IMR-90 (cell line): ENCODE results near the gene A3GALT2. TPM values are rescaled to one million over a fixed set of nuclear protein-coding genes. Genes with fewer than 3 reads are reported as not detected.

Experiments used
- ATAC-seq: fragments of 200-7000 bp; cut with Tn5 transposase; 2 replicates; pipeline ENCODE4 v1.9.1; 2020; ENCODE audit warnings: low read depth, mild to moderate bottlenecking, moderate library complexity
- BruUV-seq: library from RNA; stranded (reverse); fragments of 400-500 nt; replicated peaks from 2 replicates; lab custom pipeline; 2021; lab: Mats Ljungman, UMichigan
- CTCF ChIA-PET: fragments of 300-600 bp; formaldehyde crosslinking; extraction: SDS; loops from one replicate; lab custom pipeline; 2021; ENCODE audit warnings: antibody characterized with exemption; lab: Yijun Ruan, JAX
- POLR2A ChIA-PET: fragments of 300-600 bp; sonication (Branson Sonifier 250); formaldehyde crosslinking; loops from one replicate; lab custom pipeline; 2022; ENCODE audit warnings: antibody characterized with exemption; ENCODE audit not compliant: unreplicated experiment; lab: Charles Lee
- DNase-seq: peaks from one replicate; pipeline ENCODE4 v3.0.0; 2013
- H2AFZ ChIP-seq: replicated peaks from 2 replicates; pipeline ENCODE3; 2013; ENCODE audit warnings: low read length, mild to moderate bottlenecking; ENCODE audit not compliant: poor library complexity
- H2AK5ac ChIP-seq: 2 replicates; pipeline ENCODE4 v1.6.1; 2013; ENCODE audit warnings: low read depth, low read length, inconsistent platforms
- H2AK9ac ChIP-seq: replicated peaks from 2 replicates; pipeline ENCODE3; 2013; ENCODE audit warnings: mild to moderate bottlenecking, low read depth, low read length, moderate library complexity; ENCODE audit not compliant: poor library complexity
- H2BK120ac ChIP-seq: 2 replicates; pipeline ENCODE4 v1.6.1; 2013; ENCODE audit warnings: low read depth, low read length, inconsistent platforms
- H2BK15ac ChIP-seq: 3 replicates; pipeline ENCODE4 v1.6.1; 2013; ENCODE audit warnings: low read depth, low read length, inconsistent platforms
- H2BK20ac ChIP-seq: 2 replicates; pipeline ENCODE4 v1.6.1; 2013; ENCODE audit warnings: low read depth, mild to moderate bottlenecking, inconsistent platforms, low read length, moderate library complexity
- H2BK5ac ChIP-seq: 2 replicates; pipeline ENCODE4 v1.6.1; 2013; ENCODE audit warnings: mild to moderate bottlenecking, low read depth, low read length, inconsistent platforms; ENCODE audit not compliant: poor library complexity, severe bottlenecking
- H3K14ac ChIP-seq: replicated peaks from 2 replicates; pipeline ENCODE4 v1.6.1; 2013; ENCODE audit warnings: low read depth, low read length, inconsistent platforms
- H3K18ac ChIP-seq: 2 replicates; pipeline ENCODE4 v1.6.1; 2013; ENCODE audit warnings: low read depth, low read length, control low read depth
- H3K23ac ChIP-seq: 2 replicates; pipeline ENCODE4 v1.6.1; 2013; ENCODE audit warnings: low read depth, low read length, inconsistent platforms
- H3K27ac ChIP-seq: 2 replicates; pipeline ENCODE4 v1.5.1; 2013; ENCODE audit warnings: mild to moderate bottlenecking, control low read depth, low read length; ENCODE audit not compliant: insufficient read depth
- H3K27me3 ChIP-seq: 2 replicates; pipeline ENCODE4 v1.6.1; 2013; ENCODE audit warnings: low read length; ENCODE audit not compliant: control insufficient read depth, insufficient read depth
- H3K36me3 ChIP-seq: 2 replicates; pipeline ENCODE4 v1.6.1; 2013; ENCODE audit warnings: low read length, mixed read lengths; ENCODE audit not compliant: control insufficient read depth, insufficient read depth
- H3K4ac ChIP-seq: 2 replicates; pipeline ENCODE4 v1.6.1; 2013; ENCODE audit warnings: low read depth, low read length, inconsistent platforms
- H3K4me1 ChIP-seq: 2 replicates; pipeline ENCODE4 v1.6.1; 2013; ENCODE audit warnings: low read length, mixed read lengths; ENCODE audit not compliant: control insufficient read depth, insufficient read depth
- H3K4me2 ChIP-seq: 2 replicates; pipeline ENCODE4 v1.6.1; 2013; ENCODE audit warnings: low read depth, mild to moderate bottlenecking, control low read depth, low read length, moderate library complexity
- H3K4me3 ChIP-seq: 2 replicates; pipeline ENCODE4 v1.5.1; 2013; ENCODE audit warnings: low read depth, mild to moderate bottlenecking, control low read depth, low read length, moderate library complexity; ENCODE audit not compliant: insufficient read depth
- H3K56ac ChIP-seq: 2 replicates; pipeline ENCODE4 v1.6.1; 2013; ENCODE audit warnings: low read length, inconsistent platforms; ENCODE audit not compliant: insufficient read depth; ENCODE audit errors: extremely low read depth
- H3K79me1 ChIP-seq, 2 experiments: 2 replicates each; pipeline ENCODE4 v1.6.1; 2013; ENCODE audit warnings: low read length in 2 of 2, inconsistent platforms in 1 of 2, low read depth in 1 of 2
- H3K9ac ChIP-seq: 2 replicates; pipeline ENCODE4 v1.6.1; 2013; ENCODE audit warnings: low read depth, low read length, control low read depth
- H3K9me1 ChIP-seq: 2 replicates; pipeline ENCODE4 v1.6.1; 2013; ENCODE audit warnings: low read length, inconsistent platforms; ENCODE audit not compliant: insufficient read depth
- H3K9me3 ChIP-seq: 2 replicates; pipeline ENCODE4 v1.6.1; 2013; ENCODE audit warnings: low read length; ENCODE audit not compliant: control insufficient read depth, insufficient read depth
- H4K20me1 ChIP-seq: 2 replicates; pipeline ENCODE4 v1.6.1; 2013; ENCODE audit warnings: low read length, inconsistent platforms; ENCODE audit not compliant: insufficient read depth
- H4K5ac ChIP-seq: 2 replicates; pipeline ENCODE4 v1.6.1; 2013; ENCODE audit warnings: mild to moderate bottlenecking, low read depth, low read length, control low read depth
- H4K8ac ChIP-seq, 2 experiments: 2 replicates each; pipeline ENCODE4 v1.6.1; 2013; ENCODE audit warnings: low read depth in 2 of 2, low read length in 2 of 2, control low read depth in 1 of 2, inconsistent platforms in 1 of 2
- H4K91ac ChIP-seq: 2 replicates; pipeline ENCODE4 v1.6.1; 2013; ENCODE audit warnings: low read depth, low read length, inconsistent platforms; ENCODE audit not compliant: insufficient read depth
- BHLHE40 ChIP-seq: fragments of 150-350 bp; IDR thresholded peaks from 2 replicates; pipeline ENCODE4 v1.6.1; 2016; ENCODE audit warnings: mild to moderate bottlenecking, low read depth, low read length
- CHD1 ChIP-seq: IDR thresholded peaks from 2 replicates; pipeline ENCODE4 v1.6.1; 2012; ENCODE audit warnings: low read depth, low read length, improper control_type of control experiment
- USF2 ChIP-seq: fragments of 150-350 bp; IDR thresholded peaks from 2 replicates; pipeline ENCODE4 v1.6.1; 2017; ENCODE audit warnings: mild to moderate bottlenecking, antibody characterized with exemption, low read length, low read depth
- WGBS, 2 experiments: methylation state at CpG; one replicate each; pipeline versions ENCODE4 v1.1.5 to v1.1.7; 2013; ENCODE audit warnings: missing lambda C conversion rate in 2 of 2; ENCODE audit not compliant: insufficient read length in 1 of 2; ENCODE audit errors: extremely low coverage in 2 of 2; 5-methylcytosine and 5-hydroxymethylcytosine counted together
- dilution Hi-C: fragments of 300-500 bp; cut with HindIII; formaldehyde crosslinking; loops from one replicate; pipeline ENCODE4 v1.14.3; 2018; ENCODE audit warnings: low sequenced_read_pairs; ENCODE audit not compliant: unreplicated experiment
- in situ Hi-C: fragments of 300-500 bp; cut with MboI; formaldehyde crosslinking; loops from 3 replicates; pipeline ENCODE4 v1.14.3; 2019; ENCODE audit warnings: low sequenced_read_pairs, inconsistent platforms, mixed read lengths
- intact Hi-C: fragments of 100-400 bp; cut with micrococcal nuclease; formaldehyde crosslinking; loops from 2 replicates; pipeline ENCODE4 v1.10.0; 2022
- polyA plus RNA-seq, 3 experiments: library from polyadenylated mRNA; depleted of rRNA; stranded (reverse); fragments of >200 nt; gene quantifications; 2 replicates each; pipeline ENCODE4 v1.2.3, GENCODE V29; 2012; ENCODE audit warnings: low replicate concordance in 1 of 3
- total RNA-seq: library from RNA; depleted of rRNA; stranded (reverse); fragments of >200 nt; gene quantifications from 2 replicates; pipeline ENCODE4 v1.2.3, GENCODE V29; 2012

Gene A3GALT2
- total and polyA plus RNA-seq, 2 of the 4 experiments (the other 2 are of a cell fraction) = not detected

GRCh38 chr1:33349081-33349759, 28.3 kb upstream of the A3GALT2 start:
- dilution Hi-C loops = no loop called here
- H3K27me3 ChIP-seq = no peaks in the 10 kb centered on the region
- peak overlapping the region; percentile 98 for H3K4me3 ChIP-seq
- peak overlapping the region; percentile 99 for H3K4ac ChIP-seq
- ATAC-seq (peak; percentile 40), DNase-seq (no peak)
- H3K56ac ChIP-seq = peak overlapping the region; percentile 95
- peak overlapping the region; percentile 99 for H2BK5ac ChIP-seq
- peaks cover 33% of the 10 kb centered on the region for H4K20me1 ChIP-seq
- H3K27ac ChIP-seq = peak overlapping the region; percentile 95
- H2AFZ ChIP-seq = peak overlapping the region; percentile 36
- peak overlapping the region; percentile 93 for H3K18ac ChIP-seq
- ChIA-PET CTCF (no interaction called here), POLR2A (interaction anchor here (0.6 kb wide), 2 partner anchors 28 to 41 kb away, joined by 6 to 15 read pairs; no protein-coding TSS in a partner anchor)
- BruUV-seq = no TSS peak
- WGBS, 2 experiments = 0% methylated on average over 45 of the region's 78 CpGs; no CpG with 5 or more reads in 1 of the 2 experiments
- peaks cover 3% of the 10 kb centered on the region; the same call in 1 of the 2 replicates for H3K9me1 ChIP-seq
- H2AK5ac ChIP-seq = peak overlapping the region; percentile 79; the same call in 1 of the 2 replicates
- in situ Hi-C loops = no loop called here
- TF ChIP-seq CHD1 = 0 out of 2 replicates have a peak, but pooled peaks have one; percentile 2
- TF ChIP-seq USF2 = no peak
- TF ChIP-seq BHLHE40 = no peak
- H2BK20ac ChIP-seq = no peak overlapping the region
- H3K9ac ChIP-seq = peak overlapping the region; percentile 100
- peak overlapping the region; percentile 98 for H4K91ac ChIP-seq
- peak overlapping the region; percentile 81 for H2BK120ac ChIP-seq
- H3K14ac ChIP-seq = peak overlapping the region; percentile 99
- H3K23ac ChIP-seq = peak overlapping the region; percentile 100
- H3K4me1 ChIP-seq = peaks cover 13% of the 10 kb centered on the region
- peak overlapping the region; percentile 95; the same call in 1 of the 2 replicates for H3K4me2 ChIP-seq
- peak overlapping the region; percentile 65 to 97 for H4K8ac ChIP-seq
- H4K5ac ChIP-seq = peak overlapping the region; percentile 93
- no peaks in the 10 kb centered on the region for H3K9me3 ChIP-seq
- intact Hi-C loops = loop anchor here (5.0 kb wide), 1 partner anchor 52 kb away; no protein-coding TSS in a partner anchor
- peaks cover 6 to 28% of the 10 kb centered on the region in 2 experiments for H3K79me1 ChIP-seq
- H3K36me3 ChIP-seq = peaks cover 8% of the 10 kb centered on the region
- peak overlapping the region; percentile 76; the same call in 1 of the 3 replicates for H2BK15ac ChIP-seq
- peak overlapping the region; percentile 84 for H2AK9ac ChIP-seq
